Adrenal gland (tissue), 5 donors: ENCODE measurements around the gene GAL3ST1.

Experiments used
- POLR2A ChIP-seq, 2 donors: fragments of 450-650 bp; IDR thresholded peaks; one replicate each; pipeline ENCODE4 v1.6.1; 2017; ENCODE audit warnings: antibody characterized with exemption in 2 of 2, mild to moderate bottlenecking in 2 of 2, moderate library complexity in 1 of 2
- TF ChIP-seq, protein P1 (sequence below), 6 experiments: fragments of 450-650 bp in 4 of 6; fragments of 200-600 bp in 2 of 6; sonication (generic) in 1 of 6; IDR thresholded peaks; 1 replicate in 5 of 6; 2 replicates in 1 of 6; pipeline versions ENCODE4 v1.5.1 to v1.8.0; 2016 to 2021; ENCODE audit warnings: antibody characterized with exemption in 6 of 6, mild to moderate bottlenecking in 2 of 6, moderate library complexity in 1 of 6
- donor health status: DM: no; HTN: no; CAD: no.

- TF ChIP-seq, protein P1, sequence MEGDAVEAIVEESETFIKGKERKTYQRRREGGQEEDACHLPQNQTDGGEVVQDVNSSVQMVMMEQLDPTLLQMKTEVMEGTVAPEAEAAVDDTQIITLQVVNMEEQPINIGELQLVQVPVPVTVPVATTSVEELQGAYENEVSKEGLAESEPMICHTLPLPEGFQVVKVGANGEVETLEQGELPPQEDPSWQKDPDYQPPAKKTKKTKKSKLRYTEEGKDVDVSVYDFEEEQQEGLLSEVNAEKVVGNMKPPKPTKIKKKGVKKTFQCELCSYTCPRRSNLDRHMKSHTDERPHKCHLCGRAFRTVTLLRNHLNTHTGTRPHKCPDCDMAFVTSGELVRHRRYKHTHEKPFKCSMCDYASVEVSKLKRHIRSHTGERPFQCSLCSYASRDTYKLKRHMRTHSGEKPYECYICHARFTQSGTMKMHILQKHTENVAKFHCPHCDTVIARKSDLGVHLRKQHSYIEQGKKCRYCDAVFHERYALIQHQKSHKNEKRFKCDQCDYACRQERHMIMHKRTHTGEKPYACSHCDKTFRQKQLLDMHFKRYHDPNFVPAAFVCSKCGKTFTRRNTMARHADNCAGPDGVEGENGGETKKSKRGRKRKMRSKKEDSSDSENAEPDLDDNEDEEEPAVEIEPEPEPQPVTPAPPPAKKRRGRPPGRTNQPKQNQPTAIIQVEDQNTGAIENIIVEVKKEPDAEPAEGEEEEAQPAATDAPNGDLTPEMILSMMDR (IDR thresholded peaks at IDR 0.05), result no peak
- TF ChIP-seq POLR2A (IDR thresholded peaks at IDR 0.05), result no peak
Measured at GRCh38 chr22:30586414-30586813, 11.9 kb upstream of the GAL3ST1 start.
